ENCODE data around the gene PLXND1.
"Not testable (repeated sequence)": the region's sequence is repeated elsewhere in the genome, so short reads cannot be mapped to it uniquely, and the experiment has no call there.

PLXND1 gene

DNA sequence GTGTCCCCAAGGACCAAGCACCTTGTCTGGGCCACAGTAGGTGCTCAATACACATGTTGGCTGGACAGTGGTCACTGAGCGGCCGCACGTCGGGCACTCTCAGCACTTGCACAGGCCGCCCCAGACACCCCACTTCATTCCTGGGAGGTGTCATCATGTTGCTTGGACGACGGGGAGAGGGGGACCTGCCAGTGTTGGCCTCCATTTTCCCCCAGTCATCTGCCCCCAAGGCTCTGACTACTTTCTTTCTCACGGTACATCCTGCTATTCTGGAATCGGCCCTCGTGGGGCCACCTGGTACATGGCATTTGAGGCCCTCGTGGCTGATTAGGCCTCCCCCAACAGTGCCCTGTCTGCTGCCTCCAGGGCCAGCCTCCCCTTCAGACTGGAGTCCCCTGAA is 79.2 kb downstream of the PLXND1 start:
- no peak for DNase-seq (ENCODE audit: low spot score)

GRCh38 chr3:129526121-129526900 is 80.2 kb downstream of the PLXND1 start:
- DNase-seq (ENCODE audit: low spot score): no peak

- DNase-seq (ENCODE audit: low spot score): no peak
These were observed 81.0 kb downstream of the PLXND1 start for GRCh38 chr3:129525341-129525968.

GRCh38 chr3:129524081-129524480 is 82.4 kb downstream of the PLXND1 start:
- no peak for DNase-seq (ENCODE audit: low spot score)

- no peak for DNase-seq (ENCODE audit: low spot score)
These were observed 83.5 kb downstream of the PLXND1 start for GRCh38 chr3:129522953-129523352.

GRCh38 chr3:129521611-129522010 is 84.9 kb downstream of the PLXND1 start:
- DNase-seq (ENCODE audit: low spot score): no peak

DNA sequence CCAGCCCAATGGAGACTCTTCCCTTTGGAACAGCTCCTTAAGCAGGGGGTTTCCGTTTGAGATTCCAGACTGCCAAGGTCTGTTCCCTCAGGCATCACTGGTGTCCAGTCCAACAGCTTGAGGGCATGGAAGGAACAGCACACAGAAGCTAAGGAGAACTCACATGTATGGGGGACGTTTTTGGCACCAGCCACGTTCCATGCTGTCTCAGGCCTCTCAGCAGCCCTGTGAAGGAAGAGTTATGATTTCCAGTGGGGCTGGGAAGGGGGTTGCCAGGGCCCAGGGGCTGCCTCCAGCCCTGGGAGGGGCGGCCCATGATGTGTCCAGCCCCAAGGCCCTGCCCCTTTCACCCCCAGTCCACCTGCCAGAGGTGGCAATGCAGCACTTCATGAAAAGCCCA is 85.5 kb downstream of the PLXND1 start:
- DNase-seq (ENCODE audit: low spot score): no peak

- DNase-seq (ENCODE audit: low spot score): no peak
These were observed 86.4 kb downstream of the PLXND1 start for GRCh38 chr3:129519896-129520715.

- DNase-seq (ENCODE audit: low spot score): no peak
These were observed 87.0 kb downstream of the PLXND1 start for GRCh38 chr3:129519449-129519848.

GRCh38 chr3:129518581-129518980 is 87.9 kb downstream of the PLXND1 start:
- DNase-seq (ENCODE audit: low spot score): no peak

GRCh38 chr3:129518038-129518561 is 88.4 kb downstream of the PLXND1 start:
- no peak for DNase-seq (ENCODE audit: low spot score)

DNA sequence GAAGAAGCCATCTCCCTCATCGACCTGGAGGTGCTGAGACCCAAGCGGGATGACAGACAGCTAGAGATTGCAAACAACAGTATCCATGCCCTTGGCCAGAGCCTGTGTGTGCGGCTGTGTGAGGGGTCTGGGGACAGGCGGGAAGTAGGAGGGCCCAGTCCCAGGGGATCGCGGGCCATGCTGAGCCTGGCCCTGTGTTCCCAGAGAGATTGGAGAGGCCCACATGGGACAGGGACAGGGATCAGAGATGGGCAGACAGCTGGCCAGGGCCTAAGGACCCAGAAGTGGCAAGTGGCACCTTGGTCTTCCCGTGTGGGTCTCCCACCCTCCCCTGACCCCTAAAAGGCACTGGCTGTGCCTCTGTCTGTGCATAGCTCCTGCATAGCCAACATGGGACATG is 89.0 kb downstream of the PLXND1 start:
- DNase-seq (ENCODE audit: low spot score): no peak

- DNase-seq (ENCODE audit: low spot score): not testable (repeated sequence)
These were observed 90.5 kb downstream of the PLXND1 start for GRCh38 chr3:129515821-129516432.

GRCh38 chr3:129515108-129515820 is 91.2 kb downstream of the PLXND1 start:
- not testable (repeated sequence) for DNase-seq (ENCODE audit: low spot score)

GRCh38 chr3:129514563-129514962 is 91.9 kb downstream of the PLXND1 start:
- DNase-seq (ENCODE audit: low spot score): no peak

GRCh38 chr3:129514110-129514509 is 92.4 kb downstream of the PLXND1 start:
- no peak for DNase-seq (ENCODE audit: low spot score)

DNA sequence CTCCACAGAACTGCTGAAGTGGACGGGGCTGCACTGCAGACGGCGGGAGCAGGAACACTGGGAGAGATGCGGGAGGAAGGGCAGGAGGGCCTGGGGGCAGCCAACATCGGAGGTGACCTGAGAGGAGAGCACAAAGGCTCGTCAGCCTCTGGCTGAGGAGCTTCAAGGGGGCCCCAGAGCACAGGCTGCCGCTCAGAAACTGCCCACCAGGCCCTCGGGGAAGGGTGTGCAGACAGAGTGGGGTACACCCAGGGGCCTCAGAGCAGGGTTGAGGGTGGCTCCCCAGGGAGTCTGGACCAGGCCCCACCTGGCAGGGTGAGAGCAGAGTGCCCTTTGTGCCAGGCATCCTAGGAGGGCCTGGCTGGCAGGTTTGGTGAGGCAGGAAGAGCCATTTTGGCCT is 92.8 kb downstream of the PLXND1 start:
- no peak for DNase-seq (ENCODE audit: low spot score)

DNA sequence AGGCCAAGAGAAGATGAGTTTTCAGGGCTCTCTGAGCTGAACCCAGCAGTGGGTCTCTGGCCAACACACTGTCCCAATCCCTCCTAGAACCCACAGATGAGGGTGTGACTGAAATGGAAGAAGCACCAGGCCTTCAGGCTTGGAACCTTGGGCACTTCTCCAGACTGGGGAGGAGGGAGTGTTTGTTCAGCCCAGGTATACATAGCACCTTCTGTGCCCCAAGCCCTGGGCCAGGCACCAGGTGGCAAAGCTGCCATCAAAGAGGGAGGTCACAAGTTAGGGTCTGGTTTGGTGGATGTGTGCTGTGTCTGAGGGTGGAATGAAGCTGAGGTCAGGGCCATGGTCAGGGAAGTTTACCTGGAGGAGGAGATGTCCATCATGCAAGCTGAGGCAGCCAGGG is 93.9 kb downstream of the PLXND1 start:
- no peak for DNase-seq (ENCODE audit: low spot score)

DNA sequence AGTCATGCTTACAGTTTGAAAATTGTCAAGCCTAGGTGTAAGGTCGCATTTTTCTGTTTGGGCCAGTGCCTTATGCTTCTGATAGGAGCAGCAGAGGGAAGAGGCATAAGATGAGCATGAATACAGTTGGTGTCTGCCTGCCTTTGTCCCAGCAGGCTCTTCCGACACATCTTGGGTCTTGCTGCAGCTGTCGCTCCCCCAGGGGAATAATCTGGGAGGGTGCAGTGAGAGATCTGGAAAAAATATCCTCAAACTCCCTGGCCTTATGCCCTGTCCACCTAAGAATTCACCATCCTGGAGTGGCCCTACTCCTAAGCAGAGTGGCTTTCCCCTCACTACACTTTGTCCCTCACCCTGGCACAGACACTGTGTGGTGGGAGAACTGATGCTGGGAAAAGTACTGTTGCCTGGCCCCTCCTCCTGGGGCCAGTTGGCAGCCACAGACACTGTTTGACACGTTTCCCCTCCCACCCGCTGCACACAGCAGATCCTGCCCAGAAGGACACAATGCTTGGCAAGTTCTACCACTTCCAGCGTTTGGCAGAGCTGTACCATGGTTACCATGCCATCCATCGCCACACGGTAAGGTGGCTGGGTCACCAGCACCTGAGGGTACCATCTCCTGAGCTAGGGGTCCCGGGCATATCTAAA is 99.2 kb downstream of the PLXND1 start:
- DNase-seq (ENCODE audit: low spot score): no peak

- no peak for DNase-seq (ENCODE audit: low spot score)
These were observed 100.2 kb downstream of the PLXND1 start for GRCh38 chr3:129506231-129506742.

- no peak for DNase-seq (ENCODE audit: low spot score)
These were observed 101.1 kb downstream of the PLXND1 start for GRCh38 chr3:129505341-129505740.

Measured in HuH-7.5 (cell line).